GM19397 (cell line): ENCODE measurements around the gene SAMD8.
"Not testable (repeated sequence)": the region's sequence is repeated elsewhere in the genome, so short reads cannot be mapped to it uniquely, and the experiment has no call there.

ENCODE experiments used
- ATAC-seq: cut with Tn5 transposase; IDR thresholded peaks from one replicate; pipeline ENCODE4 v1.9.1; 2021; ENCODE audit warnings: mild to moderate bottlenecking, moderate library complexity; ENCODE audit not compliant: unreplicated experiment

SAMD8 gene

DNA sequence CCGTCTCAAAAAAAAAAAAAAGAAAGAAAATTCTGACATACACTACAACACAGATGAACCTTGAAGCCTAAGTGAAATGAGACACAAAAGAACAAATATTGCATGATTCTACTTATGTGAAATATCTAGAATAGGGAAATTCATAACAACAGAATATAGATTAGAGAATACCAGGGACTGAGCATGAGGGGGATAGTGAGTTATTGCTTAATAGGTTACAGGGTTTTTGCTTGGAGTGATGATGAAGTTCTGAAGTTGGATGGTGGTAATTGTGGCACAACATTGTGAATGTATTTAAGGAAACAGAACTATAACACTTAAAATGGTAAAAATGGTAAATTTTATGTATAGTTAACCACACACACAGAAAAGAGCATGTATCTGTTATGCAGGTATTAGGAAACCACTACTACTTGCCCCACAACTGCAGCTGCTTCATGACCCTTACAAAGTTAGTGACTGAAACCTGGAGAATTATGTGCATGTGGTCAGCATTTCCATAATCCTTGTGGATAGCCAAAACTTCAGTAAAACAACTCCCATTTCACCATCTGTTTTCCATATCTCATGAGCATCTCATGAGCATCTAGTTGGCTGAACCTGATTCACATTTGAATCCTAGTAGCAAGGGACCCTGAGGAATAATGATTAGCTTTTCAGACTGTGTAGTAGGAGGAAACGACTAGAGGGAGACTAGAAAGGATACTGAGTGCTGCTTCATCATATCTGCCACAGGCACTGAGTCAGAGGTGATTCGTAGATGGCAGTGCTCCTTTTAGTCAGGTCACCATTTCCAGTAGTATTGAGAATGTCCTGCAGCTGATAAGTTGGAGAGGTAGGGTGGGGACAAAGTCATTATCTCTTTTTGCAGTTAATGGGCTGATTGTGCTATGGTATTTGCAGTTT, 26.3 kb downstream of the SAMD8 start:
- ATAC-seq, result no peak

DNA sequence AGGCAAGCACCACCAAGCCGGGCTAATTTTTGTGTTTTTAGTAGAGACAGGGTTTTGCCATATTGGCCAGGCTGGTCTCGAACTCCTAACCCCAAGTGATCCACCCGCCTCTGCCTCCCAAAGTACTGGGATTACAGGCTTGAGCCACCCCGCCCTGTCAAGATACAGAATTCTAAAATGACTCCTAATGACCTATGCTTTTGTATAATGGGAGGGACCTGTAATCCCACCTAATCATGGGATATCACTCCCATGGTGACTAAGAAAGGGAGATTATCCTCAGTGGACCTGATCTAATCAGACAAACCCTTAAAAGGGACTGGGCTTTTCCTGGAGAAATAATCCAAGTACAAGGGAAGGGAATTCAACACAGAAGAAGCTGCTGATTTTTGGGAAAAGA, 28.8 kb downstream of the SAMD8 start:
- ATAC-seq, result no peak

DNA sequence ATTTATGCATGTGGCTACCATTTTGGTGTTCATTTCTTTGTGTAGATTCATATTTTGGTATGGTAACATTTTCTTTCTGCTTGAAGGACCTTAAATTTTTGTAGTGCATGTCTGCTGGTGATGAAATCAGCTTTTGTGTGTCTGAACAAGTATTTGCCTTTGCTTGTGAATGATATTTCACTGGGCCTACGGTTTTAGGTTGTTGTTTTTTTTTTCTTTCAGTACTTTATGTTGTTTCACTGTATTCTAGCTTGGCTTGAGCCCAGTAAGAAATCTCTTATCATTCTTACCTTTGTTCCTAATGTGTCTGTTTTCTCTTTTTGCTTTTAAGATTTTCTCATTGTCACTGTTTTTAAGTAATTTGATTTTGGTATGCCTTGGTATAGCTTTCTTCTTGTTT, 31.9 kb downstream of the SAMD8 start:
- no peak for ATAC-seq

DNA sequence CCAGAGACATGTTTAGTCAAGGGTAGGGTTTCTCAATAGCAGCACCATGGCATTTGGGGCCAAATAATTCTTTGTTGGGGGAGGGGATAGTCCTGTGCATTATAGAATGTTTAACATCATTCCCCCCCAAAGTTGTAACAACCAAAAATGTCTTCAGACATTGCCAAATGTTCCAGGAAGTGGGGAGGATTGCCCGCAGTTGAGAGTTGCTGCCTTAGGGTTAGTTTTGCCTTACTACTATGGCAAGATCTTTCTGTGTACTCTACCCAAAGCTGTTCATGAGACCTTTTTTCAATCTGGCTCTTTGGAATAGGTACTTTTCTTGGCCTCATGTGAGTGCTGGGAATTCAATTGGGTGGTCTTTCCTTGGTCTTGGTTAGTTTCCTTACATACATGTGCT, 34.1 kb downstream of the SAMD8 start:
- no peak for ATAC-seq

DNA sequence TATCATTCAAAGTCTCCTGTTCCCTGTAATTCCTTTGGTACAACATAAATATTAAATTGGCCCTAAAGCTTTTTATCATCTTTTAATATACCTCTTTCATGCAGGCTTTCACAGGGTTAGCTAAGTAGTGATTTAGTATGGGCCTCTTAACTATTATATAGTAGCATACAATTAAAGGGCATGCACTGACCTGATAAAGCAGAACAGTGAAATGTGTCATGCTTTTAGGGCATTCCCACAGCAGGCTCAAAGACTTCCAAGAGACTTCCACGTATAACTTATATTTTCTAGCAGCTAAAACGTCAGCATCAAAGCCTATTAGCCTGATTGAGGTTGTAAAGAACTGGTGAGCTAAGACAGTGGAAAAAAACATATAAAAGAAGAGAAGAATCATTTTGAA, 35.3 kb downstream of the SAMD8 start:
- ATAC-seq, result no peak

DNA sequence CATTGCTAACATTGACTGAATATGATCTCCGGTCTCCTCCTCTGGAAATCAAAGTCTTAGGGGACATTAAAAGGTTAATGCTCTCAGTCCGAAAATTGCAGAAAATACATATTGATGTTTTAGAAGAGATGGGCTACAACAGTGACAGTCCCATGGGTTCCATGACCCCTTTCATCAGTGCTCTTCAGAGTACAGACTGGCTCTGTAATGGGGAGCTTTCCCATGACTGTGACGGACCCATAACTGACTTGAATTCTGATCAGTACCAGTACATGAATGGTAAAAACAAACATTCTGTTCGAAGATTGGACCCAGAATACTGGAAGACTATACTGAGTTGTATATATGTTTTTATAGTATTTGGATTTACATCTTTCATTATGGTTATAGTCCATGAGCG, 39.2 kb downstream of the SAMD8 start:
- no peak for ATAC-seq

DNA sequence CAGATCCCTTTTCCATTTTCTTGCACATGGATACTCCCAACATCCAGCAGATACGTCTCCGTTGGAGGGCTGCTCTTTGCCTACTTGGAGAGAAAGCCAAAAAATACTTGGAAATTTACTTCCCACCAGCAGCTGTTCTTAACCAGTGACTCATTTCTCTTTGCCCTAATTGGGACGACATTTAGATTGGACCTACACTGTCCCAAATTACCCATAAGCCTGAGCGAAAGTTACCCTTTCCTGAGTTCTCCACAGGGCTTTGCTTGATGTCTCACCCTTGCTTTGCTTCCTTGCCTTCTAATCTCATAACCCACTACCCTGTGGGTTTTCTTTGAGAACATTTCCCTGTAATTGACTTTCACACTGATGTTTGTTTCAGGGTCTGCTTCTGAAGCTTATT, 48.1 kb downstream of the SAMD8 start:
- no peak for ATAC-seq

DNA sequence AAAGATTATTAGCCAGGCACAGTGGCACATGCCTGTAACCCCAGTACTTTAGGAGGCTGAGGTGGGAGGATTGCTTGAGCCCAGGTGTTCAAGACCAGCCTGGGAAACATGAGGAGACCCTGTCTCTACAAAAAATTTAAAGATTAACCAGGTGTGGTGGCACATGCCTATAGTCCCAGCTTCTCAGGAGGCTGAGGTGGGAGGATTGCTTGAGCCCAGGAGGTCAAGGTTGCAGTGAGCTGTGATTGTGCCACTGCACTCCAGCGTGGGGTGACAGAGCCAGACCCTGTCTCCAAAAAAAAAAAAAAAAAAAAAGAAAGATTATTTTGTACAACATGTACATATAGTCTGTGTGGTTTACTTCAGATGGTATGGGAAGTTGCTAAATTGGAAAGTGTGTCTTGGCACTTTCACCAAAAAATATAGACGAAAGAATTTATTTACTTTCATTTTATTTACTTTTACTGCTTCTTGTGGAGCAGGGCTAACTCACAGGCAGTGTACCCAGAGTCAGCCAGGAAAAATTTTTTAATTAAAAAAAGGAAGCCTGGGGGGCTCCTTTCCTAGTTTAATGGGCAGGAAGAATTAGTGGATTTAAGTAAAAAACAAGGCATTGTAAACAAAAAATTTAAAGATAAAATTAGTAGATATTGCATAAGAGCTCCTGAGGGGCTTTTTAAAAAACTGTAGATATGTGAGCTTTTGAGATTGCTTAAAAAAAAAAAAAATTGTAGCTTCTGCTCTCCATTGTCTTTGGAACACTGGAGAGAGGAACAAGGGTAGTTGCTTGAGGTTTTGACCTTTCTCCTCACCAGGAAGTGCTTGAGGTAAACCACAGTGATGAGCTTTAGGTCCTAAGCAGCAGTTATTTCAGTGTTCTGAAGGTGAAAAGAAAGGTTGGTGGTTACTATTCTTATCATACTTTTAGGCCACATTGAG, 54.5 kb downstream of the SAMD8 start:
- no peak for ATAC-seq

DNA sequence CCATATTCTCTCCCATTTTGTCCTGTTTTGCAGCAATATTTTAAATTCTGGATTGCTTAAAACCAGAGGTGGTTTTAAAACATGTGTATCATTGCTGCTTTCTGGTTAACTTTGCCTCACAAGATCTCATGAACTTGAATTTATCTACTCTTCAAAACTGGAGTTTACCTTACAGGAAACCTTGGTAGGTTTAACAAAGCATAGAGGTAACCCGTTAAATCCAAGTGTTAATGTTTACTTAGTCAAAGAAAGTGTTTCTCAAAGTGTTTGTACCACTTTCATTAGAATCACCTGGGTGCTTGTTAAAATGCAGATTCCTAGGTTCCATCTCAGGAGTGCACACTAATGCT, 55.1 kb downstream of the SAMD8 start:
- no peak for ATAC-seq

DNA sequence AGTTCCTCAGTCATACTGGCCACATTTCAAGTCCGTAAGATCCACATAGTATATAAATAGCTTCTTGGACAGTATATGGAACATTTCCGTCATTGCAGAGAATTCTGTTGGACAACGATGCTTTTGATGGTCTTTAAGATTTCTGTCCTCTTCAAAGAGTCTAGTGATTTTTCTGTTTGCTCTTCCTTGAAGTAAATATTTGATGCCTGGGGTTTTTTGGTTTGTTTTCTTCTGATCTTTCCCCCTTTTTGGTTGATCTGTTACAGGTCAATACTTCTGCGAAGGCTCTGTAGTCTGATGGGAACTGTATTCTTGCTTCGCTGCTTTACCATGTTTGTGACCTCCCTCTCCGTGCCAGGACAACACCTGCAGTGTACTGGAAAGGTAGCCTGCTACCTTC, 56.8 kb downstream of the SAMD8 start:
- ATAC-seq, result no peak

DNA sequence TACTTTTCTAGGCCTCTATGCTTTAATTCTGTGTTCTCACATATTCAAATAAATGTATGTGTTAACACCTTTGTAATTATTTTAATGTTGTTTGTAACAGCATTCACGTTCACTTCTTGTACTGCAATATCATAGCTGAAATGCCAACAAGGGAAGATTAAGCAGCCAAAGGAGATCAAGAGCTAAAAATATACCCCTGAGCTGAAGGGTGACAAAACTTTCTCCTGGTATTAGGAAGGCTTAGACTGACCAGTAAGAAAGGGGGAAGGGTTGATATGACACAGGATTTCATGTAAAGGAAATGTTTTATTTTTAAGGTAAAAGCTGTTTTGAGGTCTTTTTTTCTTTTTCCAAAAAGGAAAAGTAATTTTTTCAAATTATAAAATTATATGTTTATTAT, 58.8 kb downstream of the SAMD8 start:
- ATAC-seq, result no peak

DNA sequence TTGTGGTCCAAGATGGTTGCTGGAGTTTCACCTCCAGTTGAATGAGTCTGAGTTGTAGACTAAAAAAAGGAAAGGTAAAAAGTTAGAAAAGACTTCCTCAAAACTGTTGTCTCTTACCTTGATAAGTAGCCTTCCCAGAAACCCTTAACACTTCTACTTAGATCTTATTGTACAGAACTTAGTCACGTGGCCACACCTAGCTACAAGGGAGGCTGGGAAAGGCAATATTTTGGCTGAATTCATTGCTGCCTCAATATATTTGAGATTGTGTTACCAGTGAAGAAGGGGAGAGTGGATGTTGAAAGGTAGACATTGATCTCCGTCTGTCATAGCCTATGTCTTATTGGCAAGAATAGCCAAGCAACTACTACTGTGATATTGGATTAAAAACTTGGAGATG, 63.6 kb downstream of the SAMD8 start:
- ATAC-seq, result no peak

DNA sequence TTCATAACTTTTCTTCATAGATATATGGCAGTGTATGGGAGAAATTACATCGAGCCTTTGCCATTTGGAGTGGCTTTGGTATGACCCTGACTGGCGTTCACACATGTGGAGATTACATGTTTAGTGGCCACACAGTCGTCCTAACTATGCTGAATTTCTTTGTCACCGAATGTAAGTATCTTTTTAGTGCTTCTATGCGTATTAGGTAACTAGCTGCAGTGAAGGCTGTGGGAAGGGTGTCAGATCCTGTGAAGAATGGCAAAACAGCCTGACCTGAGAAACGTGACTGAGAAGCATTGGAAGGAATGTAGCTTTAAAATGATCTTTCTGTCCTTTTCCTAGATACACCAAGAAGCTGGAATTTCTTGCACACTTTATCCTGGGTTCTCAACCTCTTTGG, 64.6 kb downstream of the SAMD8 start:
- no peak for ATAC-seq

DNA sequence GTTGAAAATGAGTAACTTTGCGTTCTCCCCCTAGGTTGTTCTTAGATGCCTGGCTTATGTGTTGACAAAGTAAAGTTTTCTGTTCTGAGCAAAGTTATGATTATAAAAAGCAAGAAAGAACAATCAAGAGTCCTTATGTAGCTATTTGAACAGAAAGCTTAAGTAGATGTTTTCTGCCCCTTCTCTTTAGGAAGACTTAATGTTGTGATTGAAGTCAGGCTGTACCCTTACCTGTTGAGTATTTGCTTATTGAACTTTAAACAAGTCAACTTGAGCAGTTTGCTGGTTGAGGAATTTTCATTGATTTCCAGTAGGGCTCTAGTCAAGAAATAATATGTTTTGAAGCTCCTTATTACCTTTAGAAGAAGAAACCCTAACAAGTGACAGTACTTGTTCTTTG, 65.3 kb downstream of the SAMD8 start:
- no peak for ATAC-seq

DNA sequence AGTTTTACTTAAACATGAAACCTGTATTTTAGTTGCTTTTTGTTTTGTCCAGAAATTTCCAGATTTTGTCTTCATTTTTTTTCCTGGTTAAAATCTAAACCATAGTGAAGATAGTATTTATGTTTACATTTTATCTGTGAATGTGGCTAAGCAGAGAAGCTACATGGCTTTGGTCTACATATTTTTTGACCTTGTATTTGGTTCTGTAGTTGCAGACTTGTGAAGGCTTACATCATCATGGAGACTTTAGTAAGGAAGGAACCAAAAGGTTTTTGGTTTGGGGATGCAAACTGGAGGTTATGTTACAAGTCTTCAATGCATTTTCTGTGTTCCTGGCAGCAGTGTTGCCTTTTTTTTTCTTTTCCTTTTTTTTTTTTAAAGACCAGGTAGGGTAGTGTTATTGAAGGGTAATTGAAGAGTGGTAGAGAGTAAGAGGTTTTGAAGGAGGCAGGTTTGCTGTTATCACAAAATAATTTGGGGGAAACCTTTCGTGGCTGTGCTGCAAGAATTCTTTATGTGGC, 68.3 kb downstream of the SAMD8 start:
- ATAC-seq, result no peak

DNA sequence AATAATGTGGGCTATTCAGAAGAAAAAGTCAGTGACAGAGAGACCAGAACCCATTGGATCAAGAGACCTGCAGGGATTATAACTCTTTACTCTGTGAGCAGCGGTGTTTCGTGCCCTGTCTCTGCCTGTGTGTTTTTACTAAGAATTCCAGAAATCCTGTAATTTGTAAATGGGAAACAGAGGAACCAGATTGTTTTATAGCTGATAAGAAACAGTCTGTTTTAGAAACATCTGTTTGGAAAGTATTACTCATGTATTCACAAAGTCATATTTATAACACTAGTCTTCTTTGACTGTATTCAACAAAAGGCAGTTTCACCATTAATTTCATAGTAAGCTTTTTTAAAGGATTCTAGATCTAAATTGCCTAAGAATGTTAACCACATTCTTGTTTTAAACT, 69.1 kb downstream of the SAMD8 start:
- no peak for ATAC-seq

DNA sequence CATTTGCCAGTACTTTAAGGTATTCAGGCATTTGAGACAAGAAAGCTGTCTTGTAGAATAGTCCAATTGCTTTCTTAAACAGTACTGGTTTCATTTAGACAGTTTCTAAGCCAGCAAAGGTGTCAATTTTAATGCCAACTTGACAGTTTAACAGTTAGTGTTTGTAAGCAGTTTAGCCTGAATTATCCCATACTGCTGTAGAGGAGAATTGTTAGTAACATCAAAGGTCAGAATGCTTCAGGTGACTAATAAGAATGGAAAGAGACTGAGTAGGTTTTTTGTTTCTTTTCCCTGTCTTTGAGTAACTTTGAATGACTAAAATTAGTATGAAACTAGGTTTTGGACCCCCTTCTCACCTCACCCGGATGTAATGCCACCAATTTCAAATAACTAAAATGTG, 69.6 kb downstream of the SAMD8 start:
- ATAC-seq, result no peak

DNA sequence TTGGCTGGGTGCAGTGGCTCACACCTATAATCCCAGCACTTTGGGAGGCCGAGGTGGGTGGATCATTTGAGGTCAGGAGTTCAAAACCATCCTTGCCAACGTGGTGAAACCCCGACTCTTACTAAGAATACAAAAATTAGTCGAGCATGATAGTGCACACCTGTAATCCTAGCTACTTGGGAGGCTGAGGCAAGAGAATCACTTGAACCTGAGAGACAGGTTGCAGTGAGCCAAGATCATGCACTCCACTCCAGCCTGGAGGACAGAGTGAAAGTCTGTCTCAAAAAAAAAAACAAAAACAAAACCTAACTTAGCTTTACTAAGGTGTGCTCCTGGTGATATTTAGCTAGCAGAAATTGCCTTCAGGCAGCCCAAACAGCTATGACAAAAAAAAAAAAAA, 74.9 kb downstream of the SAMD8 start:
- no peak for ATAC-seq

DNA sequence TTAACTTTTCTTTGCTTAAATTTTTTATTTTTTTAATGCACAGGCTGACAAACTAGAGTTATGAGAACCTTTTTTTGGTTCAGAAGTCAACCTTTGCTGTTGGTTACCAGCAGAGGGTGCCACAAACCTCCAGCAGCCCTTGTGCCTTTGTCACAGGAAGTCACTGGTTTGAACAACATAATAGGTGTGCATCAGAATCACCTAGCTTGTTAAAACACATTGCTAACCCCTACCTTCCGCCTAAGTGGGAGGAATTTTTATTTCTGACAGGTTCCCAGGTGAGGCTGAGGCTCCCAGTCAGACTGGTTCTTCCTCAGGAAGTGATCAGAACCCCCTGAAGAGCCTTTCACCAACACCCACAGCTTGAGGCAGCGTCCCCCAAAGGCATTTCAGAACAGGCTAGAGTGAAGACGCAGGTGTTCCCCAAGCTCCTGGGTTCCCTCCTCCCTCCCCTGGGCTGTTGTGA, 76.5 kb downstream of the SAMD8 start:
- ATAC-seq, result no peak

DNA sequence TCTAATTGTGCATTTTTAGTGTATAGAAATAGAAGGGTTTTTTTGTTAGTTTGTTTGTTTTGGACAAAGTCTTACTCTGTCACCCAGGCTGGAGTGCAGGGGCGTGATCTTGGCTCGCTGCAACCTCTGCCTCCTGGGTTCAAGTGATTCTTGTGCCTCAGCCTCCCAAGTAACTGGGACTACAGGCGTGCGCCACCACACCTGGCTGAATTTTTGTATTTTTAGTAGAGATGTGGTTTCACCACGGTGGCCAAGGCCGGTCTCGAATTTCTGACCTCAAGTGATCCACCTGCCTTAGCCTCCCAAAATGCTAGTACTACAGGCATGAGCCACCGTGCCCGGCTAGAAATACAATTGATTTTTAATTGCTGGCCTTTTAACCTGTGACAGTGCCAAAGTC, 77.1 kb downstream of the SAMD8 start:
- ATAC-seq, result not testable (repeated sequence)

DNA sequence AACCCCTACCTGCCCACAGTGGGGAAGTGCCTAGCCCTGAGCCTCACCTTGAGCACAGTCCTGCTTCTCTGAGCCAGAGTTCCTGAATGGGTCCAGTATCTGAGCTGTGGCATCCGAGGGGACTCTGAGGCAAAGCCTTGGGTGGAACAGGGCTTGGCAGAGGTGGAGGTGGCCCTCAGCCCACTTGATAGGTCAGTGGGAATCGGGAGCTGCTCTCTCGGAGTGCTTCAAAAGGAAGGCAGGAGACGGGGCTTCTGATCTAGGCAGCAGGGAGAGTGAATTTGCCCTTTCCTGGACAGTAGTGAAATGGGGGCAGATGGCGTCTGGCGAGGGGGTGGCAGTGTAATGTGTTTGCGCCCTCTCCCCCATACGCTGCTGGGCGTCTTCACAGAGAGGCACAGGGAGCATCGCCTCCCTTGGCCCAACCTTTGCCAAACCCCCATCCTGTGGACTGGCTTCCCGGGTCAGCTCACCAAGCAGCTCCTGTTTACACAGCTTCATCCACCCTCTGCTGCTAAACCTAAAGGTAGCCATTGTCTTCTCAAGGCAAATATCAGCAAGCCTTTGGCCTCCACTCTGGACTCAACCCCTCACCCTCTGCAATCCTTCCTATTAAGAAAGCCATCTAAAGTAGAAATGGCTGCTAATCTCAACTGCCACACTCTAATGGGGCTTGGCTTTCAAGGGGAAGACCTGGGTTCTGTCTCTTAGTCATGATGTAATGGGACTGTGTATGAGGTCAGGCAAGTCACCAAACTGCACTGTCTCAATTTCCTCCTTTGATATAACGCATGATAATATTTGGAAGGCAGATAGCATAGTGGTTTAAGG, 78.0 kb downstream of the SAMD8 start:
- no peak for ATAC-seq
